Skin epidermis (tissue), 12 donors: Measurements from ENCODE around the gene PRDM15.

Source experiments
- H3K27ac ChIP-seq, 21 experiments: fragments of 200-600 bp; sonication (generic) in 11 of 21; one replicate each; pipeline ENCODE4 v1.5.0; 2020; ENCODE audit warnings: mild to moderate bottlenecking in 3 of 21, inconsistent platforms in 2 of 21, moderate library complexity in 2 of 21
- H3K4me3 ChIP-seq, 7 experiments: fragments of 200-600 bp; sonication (generic) in 2 of 7; one replicate each; pipeline ENCODE4 v1.5.0; 2020; ENCODE audit warnings: inconsistent platforms in 2 of 7, mild to moderate bottlenecking in 2 of 7, moderate library complexity in 1 of 7

PRDM15 gene

DNA sequence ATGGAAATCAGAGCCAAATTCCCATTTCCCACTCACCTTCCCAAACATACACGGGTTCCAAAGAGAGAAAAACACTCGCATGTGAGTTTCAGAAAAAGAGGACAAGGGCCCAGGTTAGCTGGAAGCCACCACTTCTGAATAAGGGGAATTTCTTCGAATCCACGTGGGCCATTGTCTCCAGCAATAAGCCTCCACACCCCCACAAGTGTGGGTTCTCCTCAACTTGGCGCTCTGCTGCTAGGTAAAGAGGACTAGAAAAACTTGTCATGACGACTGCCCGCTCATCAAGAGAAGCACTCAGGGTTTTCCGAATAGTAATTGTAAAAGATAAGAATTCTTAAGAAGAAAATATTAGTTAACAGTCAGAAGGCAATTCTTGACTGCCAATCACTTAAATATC, 30.6 kb downstream of the PRDM15 start:
- H3K27ac ChIP-seq: no peak overlapping the region
- H3K4me3 ChIP-seq: no peak overlapping the region

- H3K27ac ChIP-seq: no peak overlapping the region
- H3K4me3 ChIP-seq: no peak overlapping the region
These were observed 31.9 kb downstream of the PRDM15 start for GRCh38 chr21:41847066-41847804.

DNA sequence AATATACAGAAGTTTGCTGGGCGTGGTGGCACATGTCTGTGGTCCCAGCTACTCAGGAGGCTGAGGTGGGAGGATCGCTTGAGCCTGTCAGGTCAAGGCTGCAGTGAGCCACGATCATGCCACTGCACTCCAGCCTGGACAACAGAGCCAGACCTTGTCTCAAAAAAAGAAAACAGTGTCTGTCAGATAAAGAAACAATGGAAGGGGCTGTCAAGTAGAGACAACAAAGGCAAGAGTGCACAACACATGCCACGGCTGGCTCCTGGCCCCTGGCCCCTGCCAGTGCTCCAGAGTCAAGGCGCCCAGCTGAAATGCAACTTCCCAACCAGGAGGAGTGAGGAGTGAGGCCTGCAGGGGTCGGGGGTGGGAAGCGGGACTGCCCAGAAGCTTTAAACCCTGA, 32.6 kb downstream of the PRDM15 start:
- Histone ChIP-seq H3K4me3 (no peak overlapping the region), H3K27ac (no peak overlapping the region)

DNA sequence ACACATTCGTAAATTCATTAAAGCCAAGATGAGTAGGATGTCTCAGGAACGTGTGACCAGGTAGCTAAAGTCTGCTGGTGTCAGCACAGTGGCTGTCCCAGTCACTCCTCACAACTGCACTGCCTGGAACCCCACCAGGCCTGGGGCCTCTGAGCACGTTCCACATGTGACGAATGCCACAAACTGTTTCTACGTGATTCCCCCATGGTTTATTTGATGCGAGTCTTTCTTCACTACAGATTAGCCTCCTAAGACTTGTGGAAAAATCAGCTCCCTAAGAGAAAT, 33.2 kb downstream of the PRDM15 start:
- Histone ChIP-seq H3K27ac (no peak overlapping the region), H3K4me3 (no peak overlapping the region)

- no peak overlapping the region for H3K27ac ChIP-seq
- H3K4me3 ChIP-seq: no peak overlapping the region
These were observed 33.7 kb downstream of the PRDM15 start for GRCh38 chr21:41845310-41846032.

DNA sequence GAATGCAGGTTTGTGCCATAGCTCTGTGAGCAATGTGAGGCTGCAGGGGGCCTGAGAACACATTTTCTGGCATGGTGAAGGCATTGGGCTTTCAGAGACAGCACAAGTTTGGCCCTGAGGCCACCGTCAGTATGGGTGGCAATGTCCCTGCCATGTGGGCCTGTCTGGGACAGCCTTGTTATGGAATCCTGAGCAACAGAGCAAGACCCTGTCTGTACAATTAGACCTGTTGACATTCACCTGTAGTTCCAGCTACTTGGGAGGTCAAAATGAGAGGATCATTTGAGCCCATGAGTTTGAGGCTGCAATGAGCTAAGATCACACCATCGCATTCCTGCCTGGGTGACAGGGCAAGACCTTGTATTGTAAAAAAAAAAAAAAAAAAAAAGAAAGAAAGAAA, 35.6 kb downstream of the PRDM15 start:
- Histone ChIP-seq H3K4me3 (no peak overlapping the region), H3K27ac (no peak overlapping the region)

DNA sequence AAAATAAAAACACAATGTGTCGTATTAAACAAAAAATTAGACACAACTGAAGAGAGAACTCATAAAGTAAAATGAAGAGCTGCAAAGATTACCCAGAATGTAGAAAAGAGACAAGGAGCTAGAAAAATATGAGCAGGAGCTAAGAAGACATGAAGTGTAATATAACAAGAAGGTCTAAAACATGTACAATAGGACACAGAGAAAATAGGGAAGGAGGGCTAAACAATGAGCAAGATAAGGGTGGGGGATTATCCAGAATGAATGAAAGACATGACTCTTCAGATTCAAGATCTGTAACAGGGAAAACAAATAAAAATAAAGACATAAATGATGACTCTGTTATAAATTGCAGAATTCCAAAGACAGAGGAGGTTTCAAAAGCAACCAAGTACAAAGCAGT, 38.3 kb downstream of the PRDM15 start:
- Histone ChIP-seq H3K4me3 (no peak overlapping the region), H3K27ac (no peak overlapping the region)

DNA sequence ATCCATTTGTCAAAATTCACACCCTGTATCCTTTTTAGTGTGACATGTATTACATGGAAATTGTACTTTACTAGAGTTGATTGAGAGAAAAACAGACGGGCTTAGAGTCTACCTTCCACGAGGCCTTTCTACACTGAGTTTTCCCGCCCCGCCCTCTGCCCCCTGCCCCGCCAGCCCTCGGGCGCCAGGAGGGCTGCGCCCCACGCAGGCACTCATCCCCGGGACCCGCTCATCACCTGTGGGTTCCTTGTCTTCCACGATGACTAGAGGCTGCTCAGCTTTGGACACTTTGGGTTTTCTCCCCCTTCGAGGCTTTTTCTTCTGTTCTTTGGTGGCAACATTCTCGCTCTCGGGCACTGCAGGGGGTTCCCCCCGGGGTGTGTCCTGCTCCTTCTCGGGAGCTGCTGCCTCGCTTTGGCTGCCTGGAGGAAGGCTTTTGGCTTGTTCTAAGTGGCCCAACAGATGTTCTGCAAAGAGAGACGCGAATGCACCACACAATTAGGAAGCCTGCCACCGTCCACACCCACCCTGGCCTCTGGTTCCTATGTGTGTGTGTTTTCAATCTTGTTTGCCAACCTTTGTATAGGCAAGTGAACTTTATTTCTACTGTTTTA, 39.6 kb downstream of the PRDM15 start:
- Histone ChIP-seq H3K27ac (no peak overlapping the region), H3K4me3 (no peak overlapping the region)

DNA sequence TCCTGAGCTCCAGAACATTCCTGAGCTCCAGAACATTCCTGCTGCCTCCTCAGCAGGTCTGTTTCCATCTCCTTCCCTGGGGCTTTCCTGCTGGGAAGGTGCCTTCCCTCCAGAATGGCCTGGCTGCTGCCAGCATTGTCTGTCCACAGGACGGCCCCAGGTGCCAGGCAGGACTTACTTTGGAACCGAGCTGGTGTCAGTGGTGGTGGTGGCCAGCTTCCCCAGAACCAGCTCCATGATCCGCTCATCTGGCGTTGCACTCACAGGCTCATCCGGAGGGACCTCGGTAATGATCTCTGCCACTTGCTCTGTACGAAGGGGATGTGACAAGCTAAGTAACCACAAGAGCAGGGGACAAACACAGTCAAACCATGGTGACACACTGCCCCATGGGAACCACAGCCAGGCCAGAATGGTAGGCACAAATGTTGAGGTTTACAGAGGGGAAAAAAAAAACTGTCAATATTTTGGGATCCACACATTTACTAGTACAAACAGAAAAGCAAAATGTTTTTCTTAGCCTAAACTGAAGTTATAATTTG, 41.3 kb downstream of the PRDM15 start:
- H3K4me3 ChIP-seq: no peak overlapping the region
- no peak overlapping the region for H3K27ac ChIP-seq

DNA sequence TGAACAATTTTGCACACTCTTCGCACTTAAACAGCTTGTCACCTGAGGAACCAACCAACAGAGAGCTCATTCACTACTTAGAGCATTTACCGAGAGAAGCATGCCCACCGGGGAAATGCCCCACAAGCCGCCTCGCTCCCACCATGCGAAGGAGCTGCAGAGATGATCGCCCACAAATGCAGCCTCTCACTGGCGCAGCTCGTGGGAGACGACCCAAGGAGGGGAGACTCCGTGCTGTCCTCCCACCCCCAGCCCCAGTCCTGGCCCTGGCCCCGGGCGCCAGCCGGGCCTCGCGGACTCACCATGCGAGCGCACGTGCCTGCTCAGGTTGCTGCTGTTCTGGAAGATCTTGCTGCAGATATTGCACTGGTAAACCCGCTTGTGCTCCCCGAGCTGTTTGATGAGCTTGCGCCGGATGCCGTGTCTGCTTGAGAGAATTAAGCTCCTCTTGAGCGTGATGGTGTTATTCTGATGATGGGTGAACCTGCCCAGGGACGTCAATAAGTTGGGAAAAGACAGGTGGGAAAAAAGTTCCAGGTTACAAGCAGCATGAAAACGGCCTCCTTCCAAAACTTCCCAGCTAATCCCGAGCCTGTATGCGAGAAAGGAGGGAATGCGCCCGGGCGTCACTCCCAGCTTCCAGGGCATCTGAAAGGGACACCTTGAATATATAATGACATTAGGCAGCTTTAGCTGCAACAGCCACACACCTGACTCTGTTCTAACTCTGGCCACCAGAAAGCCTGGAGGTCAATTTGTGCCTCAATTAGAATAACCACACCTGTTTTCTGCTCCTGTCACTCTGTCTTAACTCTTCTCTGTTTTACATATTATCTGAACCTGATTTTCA, 42.8 kb downstream of the PRDM15 start:
- Histone ChIP-seq H3K27ac (no peak overlapping the region), H3K4me3 (no peak overlapping the region)

DNA sequence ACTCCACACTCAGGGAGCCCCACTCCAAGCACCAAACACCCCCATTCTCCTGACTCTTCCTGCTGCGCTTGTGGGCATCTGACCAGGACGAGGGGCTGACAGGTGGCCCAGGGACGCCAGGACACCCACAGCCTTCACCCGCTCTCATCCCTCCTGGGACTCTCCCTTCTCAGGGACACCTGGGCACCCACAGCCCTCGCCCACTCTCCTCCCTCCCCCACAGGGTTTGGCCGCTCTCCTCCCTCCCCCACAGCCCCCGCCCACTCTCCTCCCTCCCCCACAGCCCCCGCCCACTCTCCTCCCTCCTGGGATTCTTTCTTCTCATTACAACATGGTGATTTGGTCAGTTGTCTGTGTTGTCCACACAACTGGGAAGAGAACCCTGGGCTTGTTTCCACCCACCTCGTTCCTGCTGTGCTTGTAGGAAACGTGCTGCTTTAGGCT, 43.4 kb downstream of the PRDM15 start:
- no peak overlapping the region for H3K4me3 ChIP-seq
- H3K27ac ChIP-seq: no peak overlapping the region

- H3K4me3 ChIP-seq: no peak overlapping the region
- H3K27ac ChIP-seq: no peak overlapping the region
These were observed 44.0 kb downstream of the PRDM15 start for GRCh38 chr21:41834926-41835663.

DNA sequence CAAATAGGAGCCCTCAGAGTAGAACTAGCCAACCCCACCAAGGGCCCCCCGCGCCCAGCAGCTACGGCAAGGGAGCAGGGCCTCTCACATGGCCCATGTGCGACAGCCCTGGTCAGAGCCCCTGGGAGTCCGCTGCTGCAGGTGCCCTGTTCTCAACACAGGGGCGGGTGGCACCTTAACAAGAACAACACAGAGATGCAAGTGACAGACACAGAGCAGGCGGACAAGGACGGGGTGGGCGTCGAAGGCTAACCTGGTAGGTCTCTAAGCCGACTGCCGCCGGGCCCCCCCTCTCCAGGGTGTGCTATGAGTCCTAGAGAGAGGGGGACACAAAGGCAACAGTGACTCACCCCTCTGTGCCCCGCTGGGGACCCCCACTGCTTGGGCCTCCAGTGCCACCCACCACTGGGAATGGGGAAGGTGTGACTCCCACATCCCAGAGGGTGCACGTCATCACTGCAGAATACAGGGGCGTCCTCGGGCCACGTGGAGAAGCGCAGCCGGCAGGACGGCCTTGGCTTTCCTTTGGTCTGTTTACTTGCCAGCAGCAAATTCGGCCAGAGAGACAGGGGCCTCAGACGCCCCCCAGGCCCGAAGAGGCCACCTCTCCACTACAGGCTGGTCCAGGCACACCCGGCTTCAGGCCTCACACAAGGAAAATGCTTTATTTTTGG, 44.8 kb downstream of the PRDM15 start:
- no peak overlapping the region for H3K27ac ChIP-seq
- no peak overlapping the region for H3K4me3 ChIP-seq

GRCh38 chr21:41833497-41834115, 45.5 kb downstream of the PRDM15 start:
- no peak overlapping the region for H3K27ac ChIP-seq
- no peak overlapping the region for H3K4me3 ChIP-seq

- Histone ChIP-seq H3K4me3 (no peak overlapping the region), H3K27ac (no peak overlapping the region)
These were observed 46.3 kb downstream of the PRDM15 start for GRCh38 chr21:41832596-41833496.

- no peak overlapping the region for H3K27ac ChIP-seq
- H3K4me3 ChIP-seq: no peak overlapping the region
These were observed 47.1 kb downstream of the PRDM15 start for GRCh38 chr21:41831866-41832595.

DNA sequence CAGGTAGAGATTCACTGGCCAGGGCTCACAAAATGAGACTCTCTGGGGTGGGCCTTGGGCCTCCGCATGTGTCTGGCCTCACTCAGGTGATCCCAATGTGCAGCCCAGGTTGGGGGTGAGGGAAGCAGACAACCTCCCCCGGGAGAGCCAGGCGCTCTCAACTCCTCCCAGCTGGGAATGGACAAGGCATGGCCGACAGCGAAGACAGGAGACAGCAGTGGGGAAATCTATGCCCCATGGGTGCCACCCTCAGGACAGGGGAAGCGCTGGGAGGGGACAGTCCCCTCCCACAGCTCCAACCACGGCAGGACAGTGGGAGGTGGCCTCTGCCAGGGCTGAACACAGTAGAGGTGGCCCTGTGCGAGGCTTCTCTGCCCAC, 47.7 kb downstream of the PRDM15 start:
- H3K4me3 ChIP-seq: no peak overlapping the region
- no peak overlapping the region for H3K27ac ChIP-seq
